HL-60/S4 (cell line): ENCODE measurements around the gene PI4KA.
"Not testable (repeated sequence)": the region's sequence is repeated elsewhere in the genome, so short reads cannot be mapped to it uniquely, and the experiment has no call there.

Experiments
- in situ Hi-C: fragments of 300-500 bp; cut with MboI; formaldehyde crosslinking; loops from 2 replicates; pipeline ENCODE4 v1.14.3; 2022; ENCODE audit warnings: low sequenced_read_pairs

Gene PI4KA

GRCh38 chr22:20672082-20672424 is 186.6 kb downstream of the PI4KA start:
- in situ Hi-C loops: no loop called here

GRCh38 chr22:20671409-20672081 is 187.1 kb downstream of the PI4KA start:
- in situ Hi-C loops: no loop called here

- in situ Hi-C loops: not testable (repeated sequence)
These were observed 188.0 kb downstream of the PI4KA start for GRCh38 chr22:20670457-20671261.

- in situ Hi-C loops: not testable (repeated sequence)
These were observed 188.7 kb downstream of the PI4KA start for GRCh38 chr22:20669884-20670283.

GRCh38 chr22:20669471-20669870 is 189.1 kb downstream of the PI4KA start:
- in situ Hi-C loops: not testable (repeated sequence)

GRCh38 chr22:20668769-20669168 is 189.8 kb downstream of the PI4KA start:
- in situ Hi-C loops: not testable (repeated sequence)

GRCh38 chr22:20668226-20668625 is 190.4 kb downstream of the PI4KA start:
- in situ Hi-C loops: not testable (repeated sequence)

GRCh38 chr22:20667548-20667947 is 191.1 kb downstream of the PI4KA start:
- in situ Hi-C loops: not testable (repeated sequence)

GRCh38 chr22:20666560-20666959 is 192.1 kb downstream of the PI4KA start:
- in situ Hi-C loops: no loop called here

GRCh38 chr22:20664594-20664959 is 194.0 kb downstream of the PI4KA start:
- in situ Hi-C loops: no loop called here

- in situ Hi-C loops: no loop called here
These were observed 194.5 kb downstream of the PI4KA start for GRCh38 chr22:20663941-20664593.

GRCh38 chr22:20663137-20663828 is 195.3 kb downstream of the PI4KA start:
- in situ Hi-C loops: no loop called here

- in situ Hi-C loops: not testable (repeated sequence)
These were observed 196.0 kb downstream of the PI4KA start for GRCh38 chr22:20662524-20663036.

- in situ Hi-C loops: no loop called here
These were observed 197.1 kb downstream of the PI4KA start for GRCh38 chr22:20661473-20661872.

- in situ Hi-C loops: no loop called here
These were observed 198.1 kb downstream of the PI4KA start for GRCh38 chr22:20660441-20661054.

- in situ Hi-C loops: no loop called here
These were observed 198.7 kb downstream of the PI4KA start for GRCh38 chr22:20659920-20660319.

GRCh38 chr22:20659258-20659657 is 199.4 kb downstream of the PI4KA start:
- in situ Hi-C loops: no loop called here

- in situ Hi-C loops: no loop called here
These were observed 200.0 kb downstream of the PI4KA start for GRCh38 chr22:20658433-20659222.

GRCh38 chr22:20657963-20658362 is 200.6 kb downstream of the PI4KA start:
- in situ Hi-C loops: no loop called here
